Duodenal mucosa (tissue), 2 donors: ENCODE measurements around the gene ANKRD12.

Experiments
- H3K27ac ChIP-seq: one replicate; pipeline ENCODE4 v1.7.0; 2013; ENCODE audit warnings: low read depth, low read length
- H3K27me3 ChIP-seq, 2 donors: one replicate each; pipeline ENCODE4 v1.7.0; 2013; ENCODE audit warnings: low read length in 2 of 2, control low read depth in 1 of 2; ENCODE audit not compliant: insufficient read depth in 2 of 2, control insufficient read depth in 1 of 2
- H3K36me3 ChIP-seq, 2 donors: one replicate each; pipeline ENCODE4 v1.7.0; 2013; ENCODE audit warnings: low read length in 2 of 2, control low read depth in 1 of 2; ENCODE audit not compliant: insufficient read depth in 2 of 2, control insufficient read depth in 1 of 2
- H3K4me1 ChIP-seq, 2 donors: one replicate each; pipeline ENCODE4 v1.7.0; 2013; ENCODE audit warnings: low read length in 2 of 2, control low read depth in 1 of 2; ENCODE audit not compliant: insufficient read depth in 2 of 2, control insufficient read depth in 1 of 2
- H3K4me3 ChIP-seq, 2 donors: one replicate each; pipeline ENCODE4 v1.7.0; 2013; ENCODE audit warnings: low read length in 2 of 2, low read depth in 1 of 2
- H3K9ac ChIP-seq, 2 donors: one replicate each; pipeline ENCODE4 v1.7.0; 2013; ENCODE audit warnings: low read length in 2 of 2, low read depth in 1 of 2
- H3K9me3 ChIP-seq, 2 donors: one replicate each; pipeline ENCODE4 v1.7.0; 2013; ENCODE audit warnings: low read length in 2 of 2, control low read depth in 1 of 2; ENCODE audit not compliant: control insufficient read depth in 1 of 2

The ANKRD12 gene

DNA sequence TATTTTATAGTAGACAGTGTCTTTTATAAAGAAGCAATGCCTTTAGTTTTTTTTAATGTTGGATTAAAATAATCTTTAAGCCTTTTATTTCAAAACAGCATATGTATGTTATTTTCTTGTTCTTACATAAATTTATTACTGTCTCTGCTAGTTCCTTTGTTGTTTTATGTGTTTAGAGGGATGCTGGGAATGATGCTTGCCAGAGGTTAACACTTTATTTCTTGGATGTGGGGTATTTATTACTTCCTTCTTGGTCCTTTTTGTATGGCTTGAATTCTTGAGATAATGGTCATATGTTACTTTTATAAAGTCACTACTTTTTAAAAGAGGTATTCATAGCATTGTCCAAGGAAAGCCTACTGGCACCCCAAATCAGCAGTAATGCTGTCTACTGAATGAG is 63.1 kb downstream of the ANKRD12 start:
- H3K4me1 ChIP-seq, result peaks cover 0 to 9% of the 10 kb centered on the region in 2 donors
- H3K9me3 ChIP-seq, result no peaks in the 10 kb centered on the region
- no peaks in the 10 kb centered on the region for H3K27me3 ChIP-seq
- no peak overlapping the region for H3K9ac ChIP-seq
- H3K27ac ChIP-seq, result no peak overlapping the region
- peaks cover 9 to 12% of the 10 kb centered on the region in 2 donors for H3K36me3 ChIP-seq
- H3K4me3 ChIP-seq, result no peak overlapping the region

GRCh38 chr18:9201224-9201623 is 64.6 kb downstream of the ANKRD12 start:
- no peaks in the 10 kb centered on the region for H3K9me3 ChIP-seq
- peaks cover 0 to 9% of the 10 kb centered on the region in 2 donors for H3K4me1 ChIP-seq
- H3K27me3 ChIP-seq, result no peaks in the 10 kb centered on the region
- H3K27ac ChIP-seq, result no peak overlapping the region
- peaks cover 6 to 7% of the 10 kb centered on the region in 2 donors for H3K36me3 ChIP-seq
- no peak overlapping the region for H3K4me3 ChIP-seq
- H3K9ac ChIP-seq, result no peak overlapping the region

DNA sequence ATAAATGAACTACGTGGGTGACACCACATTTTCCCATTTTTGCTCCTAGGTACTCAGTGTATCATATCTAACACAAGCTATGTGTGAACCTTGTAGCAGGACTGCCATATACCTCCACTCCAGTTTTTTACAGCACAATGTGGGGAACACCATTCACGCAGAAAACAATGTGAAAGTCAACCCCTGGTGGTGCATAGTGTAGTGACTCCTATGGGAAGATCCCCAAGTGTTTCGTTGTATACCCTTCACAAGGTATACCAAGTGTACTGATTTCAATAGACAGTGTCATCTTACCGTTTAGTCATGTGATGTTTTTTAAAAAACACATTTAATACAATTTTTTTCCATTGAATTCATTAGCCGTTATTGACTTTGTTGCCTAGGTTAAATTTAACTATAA is 68.1 kb downstream of the ANKRD12 start:
- Histone ChIP-seq H3K36me3 (peaks cover 10 to 11% of the 10 kb centered on the region in 2 donors), H3K4me3 (no peak overlapping the region), H3K9ac (no peak overlapping the region), H3K27ac (no peak overlapping the region), H3K27me3 (no peaks in the 10 kb centered on the region), H3K4me1 (peaks cover 0 to 9% of the 10 kb centered on the region in 2 donors), H3K9me3 (no peaks in the 10 kb centered on the region)

DNA sequence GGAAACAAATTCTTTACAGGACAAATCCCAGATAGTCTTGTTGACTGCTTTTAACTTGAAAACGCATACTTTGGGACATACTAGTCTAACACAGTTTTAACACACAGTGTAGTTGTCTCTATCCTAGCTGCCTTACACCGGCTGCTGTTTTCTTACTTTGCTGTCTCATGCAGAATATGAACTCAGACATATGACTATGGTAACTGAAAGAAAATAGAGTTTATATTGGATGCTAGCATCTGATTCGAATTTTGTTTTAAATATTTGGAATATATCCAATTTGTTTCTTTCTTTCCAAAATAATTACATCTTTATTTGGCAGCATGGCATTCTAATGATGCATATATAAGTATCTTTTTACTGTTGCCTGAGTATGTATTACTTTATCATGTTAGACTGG is 69.8 kb downstream of the ANKRD12 start:
- no peak overlapping the region for H3K27ac ChIP-seq
- H3K4me1 ChIP-seq, result no peaks in the 10 kb centered on the region
- H3K4me3 ChIP-seq, result no peak overlapping the region
- no peaks in the 10 kb centered on the region for H3K27me3 ChIP-seq
- H3K9ac ChIP-seq, result no peak overlapping the region
- H3K36me3 ChIP-seq, result peaks cover 8 to 11% of the 10 kb centered on the region in 2 donors
- H3K9me3 ChIP-seq, result no peaks in the 10 kb centered on the region

DNA sequence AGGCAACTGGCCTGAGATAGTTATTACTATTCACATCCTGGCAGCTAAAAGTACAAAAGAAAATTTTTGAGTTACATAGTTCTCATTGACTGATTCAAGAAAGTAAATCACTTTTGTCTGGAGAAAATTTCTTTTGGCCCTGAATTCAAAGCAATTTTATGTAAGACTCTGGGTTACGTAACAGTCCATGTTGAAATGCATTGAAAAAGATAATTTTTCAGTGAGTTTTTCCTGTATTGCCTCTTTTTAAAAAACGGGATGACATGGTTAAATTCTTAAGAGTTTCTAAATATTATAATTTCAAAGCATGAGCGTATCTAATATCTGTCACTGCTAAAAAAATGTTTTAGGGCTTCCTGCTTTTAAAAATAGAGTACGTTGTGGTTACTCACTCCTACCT is 72.7 kb downstream of the ANKRD12 start:
- Histone ChIP-seq H3K9me3 (no peaks in the 10 kb centered on the region), H3K4me1 (no peaks in the 10 kb centered on the region), H3K9ac (no peak overlapping the region), H3K27ac (no peak overlapping the region), H3K4me3 (no peak overlapping the region), H3K27me3 (no peaks in the 10 kb centered on the region), H3K36me3 (peaks cover 11 to 17% of the 10 kb centered on the region in 2 donors)

DNA sequence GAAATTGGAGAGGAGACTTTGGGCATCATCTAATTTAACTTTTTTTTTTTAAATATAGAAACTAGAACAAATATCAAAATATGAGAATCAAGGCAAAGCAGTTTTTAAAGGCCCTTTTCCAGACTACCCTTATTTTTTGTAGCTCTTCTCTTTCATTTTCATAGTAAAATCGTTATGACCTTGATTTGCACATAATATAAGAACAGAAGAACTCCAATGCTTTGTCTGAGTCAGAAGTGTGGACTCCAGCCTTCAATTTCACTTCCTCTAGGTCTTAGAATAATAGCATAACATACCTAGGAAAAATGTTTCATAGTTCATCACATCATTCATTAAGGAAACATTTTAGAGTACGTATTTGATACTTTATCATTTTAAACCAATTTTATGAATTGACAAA is 74.4 kb downstream of the ANKRD12 start:
- H3K36me3 ChIP-seq, result peaks cover 5 to 28% of the 10 kb centered on the region in 2 donors
- no peak overlapping the region for H3K4me3 ChIP-seq
- no peaks in the 10 kb centered on the region for H3K9me3 ChIP-seq
- no peak overlapping the region for H3K27ac ChIP-seq
- H3K9ac ChIP-seq, result no peak overlapping the region
- H3K4me1 ChIP-seq, result no peaks in the 10 kb centered on the region
- H3K27me3 ChIP-seq, result no peaks in the 10 kb centered on the region

DNA sequence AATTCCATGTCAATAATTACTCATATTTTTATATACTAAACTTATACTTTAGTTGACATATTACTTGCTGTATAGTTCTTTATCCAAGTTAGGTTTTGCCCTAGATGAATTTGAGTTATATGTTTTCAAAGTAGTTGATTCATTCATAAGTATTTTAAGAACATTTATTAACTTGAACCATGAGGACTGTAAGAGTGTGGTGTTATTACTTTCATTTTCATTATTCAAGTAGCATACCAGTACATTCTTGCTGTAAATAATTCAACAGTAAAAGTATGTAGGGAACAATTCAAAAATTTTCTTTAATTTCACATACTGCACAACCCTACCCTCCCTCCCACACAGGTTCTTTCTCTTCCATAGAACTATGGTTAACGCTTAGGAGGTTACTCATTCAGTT is 75.4 kb downstream of the ANKRD12 start:
- Histone ChIP-seq H3K4me3 (no peak overlapping the region), H3K9ac (no peak overlapping the region), H3K27me3 (no peaks in the 10 kb centered on the region), H3K4me1 (no peaks in the 10 kb centered on the region), H3K27ac (no peak overlapping the region), H3K36me3 (peaks cover 5 to 37% of the 10 kb centered on the region in 2 donors), H3K9me3 (no peaks in the 10 kb centered on the region)

GRCh38 chr18:9215221-9215933 is 78.8 kb downstream of the ANKRD12 start:
- Histone ChIP-seq H3K27me3 (no peaks in the 10 kb centered on the region), H3K36me3 (peaks cover 3 to 45% of the 10 kb centered on the region in 2 donors), H3K4me1 (no peaks in the 10 kb centered on the region), H3K4me3 (no peak overlapping the region), H3K9me3 (no peaks in the 10 kb centered on the region), H3K9ac (no peak overlapping the region), H3K27ac (no peak overlapping the region)

DNA sequence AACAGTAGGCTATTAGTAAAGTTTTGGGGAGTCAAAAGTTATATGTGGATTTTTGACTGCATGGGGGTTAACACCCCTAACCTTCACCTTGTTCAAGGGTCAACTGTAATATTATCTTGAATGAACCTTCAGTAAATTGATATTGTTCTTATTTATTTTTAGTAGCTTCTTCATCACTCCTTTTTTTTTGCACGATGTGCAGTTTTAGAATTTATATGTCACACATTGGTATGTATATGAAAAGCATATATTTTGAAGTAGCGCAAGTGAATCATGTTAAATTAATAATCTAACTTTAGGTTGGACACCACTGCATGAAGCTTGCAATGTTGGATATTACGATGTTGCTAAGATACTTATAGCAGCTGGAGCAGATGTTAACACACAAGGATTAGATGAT is 79.9 kb downstream of the ANKRD12 start:
- H3K4me1 ChIP-seq, result no peaks in the 10 kb centered on the region
- H3K9me3 ChIP-seq, result no peaks in the 10 kb centered on the region
- no peak overlapping the region for H3K4me3 ChIP-seq
- no peak overlapping the region for H3K27ac ChIP-seq
- no peak overlapping the region for H3K9ac ChIP-seq
- H3K27me3 ChIP-seq, result no peaks in the 10 kb centered on the region
- peaks cover 9 to 49% of the 10 kb centered on the region in 2 donors for H3K36me3 ChIP-seq

DNA sequence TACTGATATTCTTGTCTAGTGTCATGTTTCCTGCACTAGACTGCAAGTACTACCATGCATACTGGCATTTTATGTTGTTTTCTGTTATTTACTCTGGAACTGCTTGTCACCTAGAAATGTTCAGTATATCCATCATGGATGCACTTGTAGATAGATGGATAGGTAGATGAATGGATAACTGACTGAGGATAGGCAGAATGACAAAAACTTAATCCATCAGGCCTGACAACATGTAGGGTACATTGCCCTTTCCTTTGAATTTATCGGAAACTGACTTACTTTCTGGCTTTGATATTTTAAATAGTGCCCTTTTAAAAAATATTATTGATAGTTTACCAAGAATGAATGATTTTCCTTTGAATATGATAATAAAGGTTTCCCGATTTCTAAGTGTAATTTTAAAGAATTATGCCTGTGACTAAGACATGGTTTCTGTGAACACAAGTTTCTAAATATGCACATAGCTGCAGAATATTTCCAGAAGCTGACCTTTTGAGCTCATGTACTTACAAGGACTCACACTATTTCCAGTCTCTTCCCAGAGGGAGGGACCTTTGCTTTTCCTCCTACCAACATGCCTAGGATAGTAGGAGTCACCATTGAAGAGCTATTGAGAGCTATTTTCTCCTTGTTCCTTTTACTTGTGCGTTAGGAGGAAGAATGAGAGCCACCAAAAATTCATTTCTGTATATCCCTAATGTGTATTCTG is 81.3 kb downstream of the ANKRD12 start:
- Histone ChIP-seq H3K4me3 (no peak overlapping the region), H3K27me3 (no peaks in the 10 kb centered on the region), H3K4me1 (no peaks in the 10 kb centered on the region), H3K36me3 (peaks cover 12 to 51% of the 10 kb centered on the region in 2 donors), H3K9me3 (no peaks in the 10 kb centered on the region), H3K9ac (no peak overlapping the region), H3K27ac (no peak overlapping the region)
